A549 (cell line): ENCODE results near the gene SLC1A6. TPM values are rescaled to one million over a fixed set of nuclear protein-coding genes. Genes with fewer than 3 reads are reported as not detected.
"Not testable (repeated sequence)": the region's sequence is repeated elsewhere in the genome, so short reads cannot be mapped to it uniquely, and the experiment has no call there.

ENCODE experiments used
- ATAC-seq, 2 experiments: fragments of 200-7000 bp in 1 of 2; fragments of >200 bp in 1 of 2; cut with Nextera tagmentation in 1 of 2; cut with Tn5 transposase in 1 of 2; 3 replicates each; pipeline versions ENCODE4 v1.8.0 to v1.9.1; 2018 to 2020; ENCODE audit warnings: mild to moderate bottlenecking in 1 of 2, moderate library complexity in 1 of 2
- CTCF ChIA-PET: fragments of 300-600 bp; sonication (Branson Sonifier 250); formaldehyde crosslinking; extraction: SDS; loops from one replicate; lab custom pipeline; 2021; ENCODE audit warnings: antibody characterized with exemption, inconsistent platforms; lab: Yijun Ruan, JAX
- POLR2A ChIA-PET: fragments of 350-600 bp; formaldehyde crosslinking; extraction: SDS; loops from one replicate; lab custom pipeline; 2021; ENCODE audit warnings: antibody characterized with exemption, inconsistent platforms; lab: Yijun Ruan, JAX
- DNase-seq, 2 experiments: peaks; one replicate each; pipeline versions ENCODE4 v3.0.0 to v3.0.0-alpha.2; 2011 to 2016; ENCODE audit warnings: low read depth in 1 of 2, low spot score in 1 of 2
- FAIRE-seq: peaks from 2 replicates; lab custom pipeline; 2011; peaks lifted over from hg19 to GRCh38; lab: Jason Lieb, UNC
- H3K27ac ChIP-seq, 2 experiments: fragments of >200 bp; sonication (Bioruptor Twin); formaldehyde crosslinking; 3 replicates each; pipeline ENCODE4 v1.5.1; 2016 to 2017
- H3K4me1 ChIP-seq: fragments of >200 bp; sonication (Bioruptor Twin); formaldehyde crosslinking; 3 replicates; pipeline ENCODE4 v1.6.1; 2016
- H3K4me2 ChIP-seq: fragments of >200 bp; sonication (Bioruptor Twin); formaldehyde crosslinking; 3 replicates; pipeline ENCODE4 v1.6.1; 2016
- H3K4me3 ChIP-seq: fragments of >200 bp; sonication (Bioruptor Twin); formaldehyde crosslinking; 3 replicates; pipeline ENCODE4 v1.5.1; 2016
- H3K9me3 ChIP-seq: fragments of >200 bp; sonication (Bioruptor Twin); formaldehyde crosslinking; 3 replicates; pipeline ENCODE4 v1.6.1; 2016
- EHMT2 ChIP-seq: fragments of 200-600 bp; sonication (generic); IDR thresholded peaks from 2 replicates; pipeline ENCODE4 v1.6.1; 2016; ENCODE audit warnings: antibody characterized with exemption, low read depth, mild to moderate bottlenecking, moderate library complexity
- EP300 ChIP-seq, 2 experiments: fragments of >200 bp; sonication (Bioruptor Twin); formaldehyde crosslinking; IDR thresholded peaks; 2 replicates in 1 of 2; 3 replicates in 1 of 2; pipeline ENCODE4 v1.6.1; 2016 to 2017
- FOXS1 ChIP-seq: fragments of 250-450 bp; sonication (Bioruptor Pico); IDR thresholded peaks from 2 replicates; pipeline ENCODE4 v1.5.0; 2020; ENCODE audit warnings: mild to moderate bottlenecking, moderate library complexity
- GATA3 ChIP-seq: IDR thresholded peaks from 2 replicates; pipeline ENCODE4 v1.6.1; 2012; ENCODE audit warnings: borderline replicate concordance
- KDM5A ChIP-seq: fragments of 200-600 bp; sonication (generic); IDR thresholded peaks from 2 replicates; pipeline ENCODE4 v1.6.1; 2016; ENCODE audit warnings: antibody characterized with exemption, mild to moderate bottlenecking
- MAZ ChIP-seq: fragments of 150-350 bp; IDR thresholded peaks from 2 replicates; pipeline ENCODE4 v1.6.1; 2014; ENCODE audit warnings: antibody characterized with exemption, low read depth, low read length, borderline replicate concordance
- NFE2L2 ChIP-seq: fragments of 150-350 bp; conservative IDR thresholded peaks from 2 replicates; pipeline ENCODE4 v1.6.1; 2014; ENCODE audit warnings: low read length
- PBX3 ChIP-seq: IDR thresholded peaks from 2 replicates; pipeline ENCODE4 v1.6.1; 2012
- PHF8 ChIP-seq: fragments of 200-600 bp; sonication (generic); IDR thresholded peaks from 2 replicates; pipeline ENCODE4 v1.6.1; 2016; ENCODE audit warnings: low read depth, mild to moderate bottlenecking, antibody characterized with exemption, moderate library complexity, borderline replicate concordance
- POLR2AphosphoS2 ChIP-seq: conservative IDR thresholded peaks from 2 replicates; pipeline ENCODE4 v1.6.1; 2012; ENCODE audit warnings: low read length, improper control_type of control experiment, inconsistent platforms
- TP53 ChIP-seq: fragments of 250-450 bp; sonication (Bioruptor Pico); IDR thresholded peaks from 2 replicates; pipeline ENCODE4 v1.5.0; 2021; ENCODE audit warnings: mild to moderate bottlenecking, moderate library complexity
- WGBS: methylation state at CpG from one replicate; pipeline ENCODE4 v1.1.6; 2017; ENCODE audit errors: missing lambda C conversion rate; 5-methylcytosine and 5-hydroxymethylcytosine counted together
- polyA plus RNA-seq, 4 experiments: library from polyadenylated mRNA; depleted of rRNA in 3 of 4; stranded (reverse); fragments of >200 nt; fragmentation: RNase III in 1 of 4; extraction: RNeasy Plus Mini Kit Qiagen cat#74134 plus additional on column Dnase treatment in 1 of 4; gene quantifications; 2 replicates in 3 of 4; 3 replicates in 1 of 4; pipeline ENCODE4 v1.2.3, GENCODE V29; 2011 to 2017
- TF ChIP-seq, protein P1 (sequence below): fragments of 200-600 bp; sonication (generic); IDR thresholded peaks from 2 replicates; pipeline ENCODE4 v1.6.1; 2016; ENCODE audit warnings: antibody characterized with exemption, mild to moderate bottlenecking, moderate library complexity
- TF ChIP-seq, protein P2 (sequence below): fragments of 150-350 bp; IDR thresholded peaks from 2 replicates; pipeline ENCODE4 v1.6.1; 2014; ENCODE audit warnings: low read depth, mild to moderate bottlenecking, low read length

Gene SLC1A6
- polyA plus RNA-seq, 2 of the 4 experiments (the other 2 are of a cell fraction), result not detected

DNA sequence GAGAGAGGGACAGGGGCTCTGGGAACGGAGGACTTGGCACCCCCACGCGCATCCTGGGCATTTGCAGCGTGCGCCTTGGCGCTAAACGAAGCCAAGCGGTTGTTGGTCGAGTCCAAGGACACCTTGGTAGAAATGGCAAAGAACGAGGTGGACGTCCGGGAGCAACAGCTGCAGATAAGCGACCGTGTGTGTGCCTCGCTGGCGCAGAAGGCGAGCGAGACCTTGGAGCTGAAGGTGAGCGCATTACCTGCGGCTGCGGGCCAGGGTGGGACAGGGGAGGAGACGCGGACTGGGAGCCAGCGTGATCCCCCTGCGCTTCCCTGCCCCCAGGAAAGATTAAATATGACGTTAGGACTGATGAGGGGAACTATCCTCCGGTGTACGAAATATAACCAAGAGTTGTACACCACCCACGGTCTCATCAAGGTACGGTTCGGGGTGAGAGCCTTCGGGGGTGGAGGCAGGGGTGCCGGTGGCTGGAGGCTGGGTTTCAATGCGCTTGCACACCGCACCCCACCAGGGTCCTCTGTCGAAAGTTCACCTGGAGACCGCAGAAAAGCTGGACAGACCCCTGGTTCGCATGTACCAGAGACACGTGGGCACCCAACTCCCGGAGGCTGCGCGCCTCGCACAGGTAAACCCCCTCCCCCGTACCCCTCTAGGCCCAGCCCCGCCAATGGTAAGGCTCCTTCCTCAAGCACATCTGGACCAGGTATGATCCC, 41.8 kb upstream of the SLC1A6 start:
- POLR2A ChIA-PET, result no interaction called here
- no peaks in the 10 kb centered on the region for H3K4me1 ChIP-seq
- no peak for ATAC-seq
- no peak for TF ChIP-seq PHF8
- no peak for TF ChIP-seq MAZ
- TF ChIP-seq KDM5A, result no peak
- TF ChIP-seq, all 56 proteins: peak for 0
- CTCF ChIA-PET, result no interaction called here
- no peak overlapping the region for H3K4me2 ChIP-seq
- FAIRE-seq (no peak), DNase-seq (no peak)
- 50% methylated on average over 38 of the region's 45 CpGs for WGBS
- no peak overlapping the region for H3K4me3 ChIP-seq
- no peaks in the 10 kb centered on the region for H3K9me3 ChIP-seq
- H3K27ac ChIP-seq, result no peak overlapping the region

DNA sequence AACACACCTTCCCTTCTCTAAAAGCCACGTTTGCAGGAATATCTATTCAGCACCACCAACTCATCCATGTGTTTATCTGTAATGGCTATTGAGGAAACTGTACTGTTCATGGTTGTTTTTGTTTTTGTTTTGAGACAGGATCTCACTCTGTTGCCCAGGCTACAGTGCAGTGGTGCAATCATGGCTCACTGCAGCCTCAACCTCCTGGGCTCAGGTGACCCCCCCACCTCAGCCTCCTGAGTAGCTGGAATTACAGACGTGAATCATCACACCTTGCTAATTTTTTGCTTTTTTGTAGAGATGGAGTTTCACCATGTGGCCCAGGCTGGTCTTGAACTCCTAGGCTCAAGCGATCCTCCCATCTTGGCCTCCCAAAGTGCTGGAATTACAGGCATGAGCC, 39.2 kb upstream of the SLC1A6 start:
- H3K9me3 ChIP-seq, H3K4me2 ChIP-seq, POLR2A ChIA-PET, DNase-seq, H3K4me3 ChIP-seq, CTCF ChIA-PET, FAIRE-seq, ATAC-seq, H3K27ac ChIP-seq, H3K4me1 ChIP-seq: not testable (repeated sequence)
- 20% methylated on average over 3 of the region's 3 CpGs for WGBS

DNA sequence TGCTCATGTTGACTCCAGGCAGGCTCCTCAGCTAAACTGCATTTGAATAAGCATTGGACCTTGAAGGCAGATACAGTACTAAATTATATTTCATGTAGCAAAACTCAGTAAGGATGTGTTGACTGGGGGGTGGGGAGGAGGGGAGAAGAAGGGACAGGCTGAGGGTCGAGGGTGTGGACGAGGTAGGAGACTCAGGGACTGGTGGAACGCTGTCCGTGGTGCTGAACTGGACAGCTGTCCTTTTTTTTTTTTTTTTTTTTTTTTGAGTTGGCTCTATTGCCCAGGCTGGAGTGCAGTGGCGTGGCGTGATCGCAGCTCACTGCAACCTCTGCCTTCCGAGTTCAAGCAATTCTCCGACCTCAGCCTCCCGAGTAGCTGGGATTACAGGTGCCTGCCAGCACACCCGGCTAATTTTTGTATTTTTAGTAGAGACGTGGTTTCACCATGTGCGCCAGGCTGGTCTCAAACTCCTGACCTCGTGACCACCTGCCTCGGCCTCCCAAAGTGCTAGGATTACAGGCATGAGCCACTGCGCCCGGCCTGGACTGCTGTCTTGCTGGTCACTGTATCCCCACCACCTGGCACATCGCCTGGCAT, 36.4 kb upstream of the SLC1A6 start:
- Histone ChIP-seq H3K9me3 (no peaks in the 10 kb centered on the region), H3K4me3 (no peak overlapping the region), H3K27ac (no peak overlapping the region), H3K4me2 (no peak overlapping the region), H3K4me1 (no peaks in the 10 kb centered on the region)
- 10% methylated on average over 18 of the region's 18 CpGs for WGBS
- POLR2A ChIA-PET, result no interaction called here
- FAIRE-seq (no peak), DNase-seq (no peak), ATAC-seq (no peak)
- CTCF ChIA-PET, result interaction anchor here (0.7 kb wide), 1 partner anchor 116 kb away, joined by 4 read pairs; no protein-coding TSS in a partner anchor
- TF ChIP-seq GATA3, result no peak
- TF ChIP-seq PBX3, result no peak
- TF ChIP-seq FOXS1 (CRISPR knock-in tag), result no peak
- no peak for TF ChIP-seq TP53
- TF ChIP-seq, protein P1, sequence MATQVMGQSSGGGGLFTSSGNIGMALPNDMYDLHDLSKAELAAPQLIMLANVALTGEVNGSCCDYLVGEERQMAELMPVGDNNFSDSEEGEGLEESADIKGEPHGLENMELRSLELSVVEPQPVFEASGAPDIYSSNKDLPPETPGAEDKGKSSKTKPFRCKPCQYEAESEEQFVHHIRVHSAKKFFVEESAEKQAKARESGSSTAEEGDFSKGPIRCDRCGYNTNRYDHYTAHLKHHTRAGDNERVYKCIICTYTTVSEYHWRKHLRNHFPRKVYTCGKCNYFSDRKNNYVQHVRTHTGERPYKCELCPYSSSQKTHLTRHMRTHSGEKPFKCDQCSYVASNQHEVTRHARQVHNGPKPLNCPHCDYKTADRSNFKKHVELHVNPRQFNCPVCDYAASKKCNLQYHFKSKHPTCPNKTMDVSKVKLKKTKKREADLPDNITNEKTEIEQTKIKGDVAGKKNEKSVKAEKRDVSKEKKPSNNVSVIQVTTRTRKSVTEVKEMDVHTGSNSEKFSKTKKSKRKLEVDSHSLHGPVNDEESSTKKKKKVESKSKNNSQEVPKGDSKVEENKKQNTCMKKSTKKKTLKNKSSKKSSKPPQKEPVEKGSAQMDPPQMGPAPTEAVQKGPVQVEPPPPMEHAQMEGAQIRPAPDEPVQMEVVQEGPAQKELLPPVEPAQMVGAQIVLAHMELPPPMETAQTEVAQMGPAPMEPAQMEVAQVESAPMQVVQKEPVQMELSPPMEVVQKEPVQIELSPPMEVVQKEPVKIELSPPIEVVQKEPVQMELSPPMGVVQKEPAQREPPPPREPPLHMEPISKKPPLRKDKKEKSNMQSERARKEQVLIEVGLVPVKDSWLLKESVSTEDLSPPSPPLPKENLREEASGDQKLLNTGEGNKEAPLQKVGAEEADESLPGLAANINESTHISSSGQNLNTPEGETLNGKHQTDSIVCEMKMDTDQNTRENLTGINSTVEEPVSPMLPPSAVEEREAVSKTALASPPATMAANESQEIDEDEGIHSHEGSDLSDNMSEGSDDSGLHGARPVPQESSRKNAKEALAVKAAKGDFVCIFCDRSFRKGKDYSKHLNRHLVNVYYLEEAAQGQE, result peak; percentile 83
- no peak for TF ChIP-seq POLR2AphosphoS2
- TF ChIP-seq EHMT2, result 0 out of 2 replicates have a peak, but pooled peaks have one; percentile 41

DNA sequence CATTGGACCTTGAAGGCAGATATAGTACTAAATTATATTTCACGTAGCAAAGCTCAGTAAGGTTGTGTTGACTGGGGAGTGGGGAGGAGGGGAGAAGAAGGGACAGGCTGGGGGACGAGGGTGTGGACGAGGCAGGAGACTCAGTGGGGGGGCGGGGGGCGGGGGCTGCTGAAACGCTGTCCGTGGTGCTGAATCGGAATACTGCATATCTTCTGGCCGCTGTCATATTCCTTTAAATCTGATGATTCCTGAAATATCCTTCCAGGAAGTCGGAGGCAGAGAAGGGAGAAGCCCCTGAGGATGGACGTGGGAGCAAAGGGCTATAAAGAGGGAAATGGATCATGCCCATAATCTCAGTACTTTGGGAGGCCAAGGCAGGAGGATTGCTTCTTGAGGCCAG, 34.9 kb upstream of the SLC1A6 start:
- ATAC-seq, result no peak
- POLR2A ChIA-PET, result no interaction called here
- no peak for FAIRE-seq
- no peak overlapping the region for H3K4me2 ChIP-seq
- TF ChIP-seq POLR2AphosphoS2, result no peak
- no peak for TF ChIP-seq NFE2L2
- TF ChIP-seq, protein P1, result peak; percentile 72; the same call in 1 of the 2 replicates
- TF ChIP-seq EP300 (IDR thresholded peaks at IDR 0.05), result no peak
- TF ChIP-seq, protein P2, sequence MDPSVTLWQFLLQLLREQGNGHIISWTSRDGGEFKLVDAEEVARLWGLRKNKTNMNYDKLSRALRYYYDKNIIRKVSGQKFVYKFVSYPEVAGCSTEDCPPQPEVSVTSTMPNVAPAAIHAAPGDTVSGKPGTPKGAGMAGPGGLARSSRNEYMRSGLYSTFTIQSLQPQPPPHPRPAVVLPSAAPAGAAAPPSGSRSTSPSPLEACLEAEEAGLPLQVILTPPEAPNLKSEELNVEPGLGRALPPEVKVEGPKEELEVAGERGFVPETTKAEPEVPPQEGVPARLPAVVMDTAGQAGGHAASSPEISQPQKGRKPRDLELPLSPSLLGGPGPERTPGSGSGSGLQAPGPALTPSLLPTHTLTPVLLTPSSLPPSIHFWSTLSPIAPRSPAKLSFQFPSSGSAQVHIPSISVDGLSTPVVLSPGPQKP, result no peak
- no peaks in the 10 kb centered on the region for H3K9me3 ChIP-seq
- no peak overlapping the region for H3K4me3 ChIP-seq
- DNase-seq, result no peak
- 1% methylated on average over 7 of the region's 11 CpGs for WGBS
- no peaks in the 10 kb centered on the region for H3K4me1 ChIP-seq
- CTCF ChIA-PET, result no interaction called here
- no peak overlapping the region for H3K27ac ChIP-seq
